ENCODE data around the gene ARHGAP5. TPM values are rescaled to one million over a fixed set of nuclear protein-coding genes. Genes with fewer than 3 reads are reported as not detected.

Gene ARHGAP5
- total RNA-seq, 1 donor from 2014 or later: 182 TPM

DNA sequence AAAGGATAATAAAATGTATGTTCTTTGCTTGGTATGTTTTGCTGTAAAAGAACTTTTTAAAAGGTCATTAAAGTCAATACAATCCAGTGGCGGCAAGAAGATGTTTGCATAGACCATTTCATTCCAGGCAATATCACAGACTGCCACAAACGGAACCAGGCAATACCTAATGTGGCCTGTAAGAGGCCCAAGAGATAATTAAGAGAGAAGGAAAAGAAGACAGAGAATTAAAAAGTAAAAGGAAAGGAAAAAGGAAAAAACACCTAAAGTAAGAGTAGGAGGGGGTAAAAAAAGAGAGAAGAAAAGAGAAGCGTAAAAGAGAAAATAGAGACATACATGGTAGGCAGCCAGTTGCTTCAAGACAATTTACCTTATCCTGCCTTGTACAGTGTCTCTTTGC is 6.8 kb upstream of the ARHGAP5 start:
- H3K27ac Mint-ChIP-seq: peak overlapping the region; percentile 39
- no peaks in the 10 kb centered on the region for H3K9me3 Mint-ChIP-seq (ENCODE audit: low read depth)
- H3K36me3 Mint-ChIP-seq (ENCODE audit: insufficient read depth): no peaks in the 10 kb centered on the region
- H3K4me1 Mint-ChIP-seq (ENCODE audit: low read depth): peaks cover 18% of the 10 kb centered on the region
- H3K27me3 Mint-ChIP-seq: peaks cover 4% of the 10 kb centered on the region
- no peak for DNase-seq (ENCODE audit: low spot score, unreplicated experiment)
- TF ChIP-seq, protein P1, sequence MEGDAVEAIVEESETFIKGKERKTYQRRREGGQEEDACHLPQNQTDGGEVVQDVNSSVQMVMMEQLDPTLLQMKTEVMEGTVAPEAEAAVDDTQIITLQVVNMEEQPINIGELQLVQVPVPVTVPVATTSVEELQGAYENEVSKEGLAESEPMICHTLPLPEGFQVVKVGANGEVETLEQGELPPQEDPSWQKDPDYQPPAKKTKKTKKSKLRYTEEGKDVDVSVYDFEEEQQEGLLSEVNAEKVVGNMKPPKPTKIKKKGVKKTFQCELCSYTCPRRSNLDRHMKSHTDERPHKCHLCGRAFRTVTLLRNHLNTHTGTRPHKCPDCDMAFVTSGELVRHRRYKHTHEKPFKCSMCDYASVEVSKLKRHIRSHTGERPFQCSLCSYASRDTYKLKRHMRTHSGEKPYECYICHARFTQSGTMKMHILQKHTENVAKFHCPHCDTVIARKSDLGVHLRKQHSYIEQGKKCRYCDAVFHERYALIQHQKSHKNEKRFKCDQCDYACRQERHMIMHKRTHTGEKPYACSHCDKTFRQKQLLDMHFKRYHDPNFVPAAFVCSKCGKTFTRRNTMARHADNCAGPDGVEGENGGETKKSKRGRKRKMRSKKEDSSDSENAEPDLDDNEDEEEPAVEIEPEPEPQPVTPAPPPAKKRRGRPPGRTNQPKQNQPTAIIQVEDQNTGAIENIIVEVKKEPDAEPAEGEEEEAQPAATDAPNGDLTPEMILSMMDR (IDR thresholded peaks at IDR 0.05; ENCODE audit: unreplicated experiment): peak; percentile 38
- no peak overlapping the region for H3K4me3 Mint-ChIP-seq (ENCODE audit: low read depth)

DNA sequence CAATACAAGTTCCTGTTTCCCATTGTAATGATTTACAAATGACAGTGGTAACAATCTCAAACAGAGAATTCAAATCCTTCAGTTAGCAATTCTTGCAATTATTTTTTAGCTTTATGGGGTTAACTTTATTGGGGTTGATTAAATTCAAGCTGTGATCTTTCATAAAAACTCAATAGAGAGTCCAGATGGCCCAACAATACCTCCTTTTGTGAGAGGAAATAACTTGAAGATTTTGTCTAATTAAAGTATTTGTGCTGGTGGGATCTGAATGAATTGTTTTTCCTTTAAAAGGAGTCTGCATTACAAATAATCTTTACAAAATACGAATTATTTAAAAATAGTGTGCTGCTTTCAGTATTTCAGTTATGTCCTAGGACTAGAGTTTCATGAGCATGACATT is 4.4 kb upstream of the ARHGAP5 start:
- no peaks in the 10 kb centered on the region for H3K9me3 Mint-ChIP-seq (ENCODE audit: low read depth)
- no peaks in the 10 kb centered on the region for H3K36me3 Mint-ChIP-seq (ENCODE audit: insufficient read depth)
- H3K27ac Mint-ChIP-seq: no peak overlapping the region
- H3K4me1 Mint-ChIP-seq (ENCODE audit: low read depth): peaks cover 20% of the 10 kb centered on the region
- TF ChIP-seq, protein P1 (IDR thresholded peaks at IDR 0.05; ENCODE audit: unreplicated experiment): no peak
- DNase-seq (ENCODE audit: low spot score, unreplicated experiment): no peak
- no peaks in the 10 kb centered on the region for H3K27me3 Mint-ChIP-seq
- H3K4me3 Mint-ChIP-seq (ENCODE audit: low read depth): no peak overlapping the region

DNA sequence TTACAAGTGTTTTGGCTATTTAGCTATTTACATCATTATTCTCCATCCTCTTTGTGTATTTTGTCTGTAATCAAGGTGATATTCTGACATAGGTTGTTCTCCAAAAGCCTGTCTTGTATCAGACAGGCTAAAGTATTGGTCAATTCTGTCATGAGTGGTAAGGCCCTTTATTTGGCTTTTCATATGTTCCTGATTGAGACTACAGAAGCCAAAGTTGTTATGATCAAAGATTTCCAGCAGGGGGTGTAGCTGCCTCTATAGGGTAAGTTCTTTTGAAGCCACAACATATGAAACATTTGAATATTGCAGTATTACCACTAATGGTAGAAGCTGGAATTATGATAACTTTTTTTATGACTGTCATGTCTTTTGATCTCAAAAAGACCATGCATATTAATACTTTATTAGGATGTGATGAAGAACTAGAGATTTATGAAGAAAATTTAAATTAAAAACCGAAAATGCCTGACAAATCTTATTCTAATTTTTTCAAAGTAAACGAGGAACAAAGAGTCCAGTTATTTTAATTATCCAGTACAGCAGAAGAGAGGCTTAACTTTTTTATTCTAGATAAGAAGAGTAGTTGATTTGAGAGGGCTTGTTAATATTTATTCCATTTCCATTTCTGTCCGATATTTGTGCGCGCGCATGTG is 3.4 kb upstream of the ARHGAP5 start:
- H3K27me3 Mint-ChIP-seq: no peaks in the 10 kb centered on the region
- TF ChIP-seq, protein P1 (IDR thresholded peaks at IDR 0.05; ENCODE audit: unreplicated experiment): peak; percentile 75
- no peak for DNase-seq (ENCODE audit: low spot score, unreplicated experiment)
- no peaks in the 10 kb centered on the region for H3K36me3 Mint-ChIP-seq (ENCODE audit: insufficient read depth)
- no peaks in the 10 kb centered on the region for H3K9me3 Mint-ChIP-seq (ENCODE audit: low read depth)
- peak overlapping the region; percentile 18 for H3K4me3 Mint-ChIP-seq (ENCODE audit: low read depth)
- no peak overlapping the region for H3K27ac Mint-ChIP-seq
- peaks cover 20% of the 10 kb centered on the region for H3K4me1 Mint-ChIP-seq (ENCODE audit: low read depth)

DNA sequence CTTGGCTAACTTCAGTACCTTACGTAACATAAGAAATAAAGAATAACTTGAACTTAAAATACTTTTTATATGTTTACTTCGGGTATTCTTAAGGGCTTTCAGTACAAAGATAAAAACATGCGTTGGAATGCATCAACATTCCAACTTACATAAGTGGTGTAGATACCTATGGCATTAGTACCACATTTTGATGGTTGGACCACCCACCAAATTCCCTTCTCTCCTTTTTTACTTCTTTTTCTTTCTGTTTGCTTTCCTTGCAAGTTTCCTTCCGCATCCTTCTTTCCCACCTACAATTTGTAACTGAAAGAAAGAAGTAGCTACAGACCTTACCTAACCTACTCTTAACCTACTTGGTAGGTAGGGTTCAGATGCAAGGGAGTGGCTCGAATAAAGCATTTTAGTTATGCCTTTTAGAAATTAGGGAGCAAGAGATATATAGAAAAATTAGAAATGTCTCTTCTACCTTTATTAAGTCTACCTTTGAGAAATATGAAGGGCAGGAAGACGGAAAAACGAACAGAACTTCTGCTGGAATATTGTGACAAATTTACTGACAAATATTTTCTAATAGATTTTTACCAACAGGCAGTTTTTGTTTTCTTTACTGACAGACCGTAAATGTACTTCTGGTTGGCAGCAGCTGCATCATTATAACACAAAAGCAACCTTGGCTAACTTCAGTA is 2.1 kb upstream of the ARHGAP5 start:
- H3K36me3 Mint-ChIP-seq (ENCODE audit: insufficient read depth): no peaks in the 10 kb centered on the region
- H3K4me1 Mint-ChIP-seq (ENCODE audit: low read depth): peaks cover 22% of the 10 kb centered on the region
- H3K27ac Mint-ChIP-seq: peak overlapping the region; percentile 11
- peak overlapping the region; percentile 57 for H3K4me3 Mint-ChIP-seq (ENCODE audit: low read depth)
- no peaks in the 10 kb centered on the region for H3K27me3 Mint-ChIP-seq
- no peak for DNase-seq (ENCODE audit: low spot score, unreplicated experiment)
- TF ChIP-seq, protein P1 (IDR thresholded peaks at IDR 0.05; ENCODE audit: unreplicated experiment): no peak
- no peaks in the 10 kb centered on the region for H3K9me3 Mint-ChIP-seq (ENCODE audit: low read depth)

DNA sequence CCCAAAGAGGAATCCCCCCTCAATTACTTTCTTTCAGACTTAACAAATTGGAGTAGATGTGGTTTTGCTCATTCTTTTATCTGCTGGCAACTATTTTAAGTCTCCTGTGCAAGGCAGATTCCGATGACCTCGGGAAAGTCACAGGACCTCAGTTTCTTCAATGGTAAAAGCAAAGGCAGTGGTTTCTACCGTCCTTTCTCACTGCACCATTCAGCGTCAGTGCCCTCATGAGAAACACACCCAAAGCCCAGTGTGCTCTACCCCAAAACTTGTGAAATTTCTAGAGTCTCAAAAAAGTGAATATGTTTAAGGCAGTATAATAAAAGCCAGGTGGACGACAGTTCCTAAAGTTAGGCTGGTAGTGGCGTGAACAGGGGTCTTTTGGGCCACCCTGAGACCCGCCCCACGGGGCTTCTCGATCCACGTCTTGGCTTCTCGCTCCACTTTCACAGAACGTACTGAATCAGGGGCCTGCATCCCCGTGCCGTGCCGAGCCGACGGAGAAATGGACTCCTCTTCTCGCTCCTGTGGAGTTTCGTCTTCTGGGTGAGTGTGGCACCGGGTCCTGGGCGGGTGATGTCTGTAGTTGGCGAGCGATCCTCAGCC is 1.3 kb upstream of the ARHGAP5 start:
- no peaks in the 10 kb centered on the region for H3K9me3 Mint-ChIP-seq (ENCODE audit: low read depth)
- TF ChIP-seq, protein P1 (IDR thresholded peaks at IDR 0.05; ENCODE audit: unreplicated experiment): no peak
- H3K4me1 Mint-ChIP-seq (ENCODE audit: low read depth): peaks cover 23% of the 10 kb centered on the region
- H3K27ac Mint-ChIP-seq: peak overlapping the region; percentile 99
- peak overlapping the region; percentile 93 for H3K4me3 Mint-ChIP-seq (ENCODE audit: low read depth)
- no peaks in the 10 kb centered on the region for H3K36me3 Mint-ChIP-seq (ENCODE audit: insufficient read depth)
- no peaks in the 10 kb centered on the region for H3K27me3 Mint-ChIP-seq
- peak; percentile 31 for DNase-seq (ENCODE audit: low spot score, unreplicated experiment)
